Activated CD4-positive, CD25-positive, alpha-beta regulatory T cell treated with anti-CD3 and anti-CD28 coated beads, Interleukin-2, amount 50 U/mL, for 72 hours (primary cell): ENCODE data around the gene BOLA3.
A peak's percentile ranks its signal among the peaks of the same experiment; 100 is the strongest.
"Not testable (repeated sequence)": the region's sequence is repeated elsewhere in the genome, so short reads cannot be mapped to it uniquely, and the experiment has no call there.

Experiments
- DNase-seq: peaks from one replicate; pipeline ENCODE4 v3.0.0; 2021

Gene BOLA3

GRCh38 chr2:74147727-74148456 is at the start of gene BOLA3:
TSS of gene BOLA3 (minus strand) at chr2:74147912. CDS start at chr2:74147874, 38 bp downstream.
- peak; percentile 88 for DNase-seq

GRCh38 chr2:74197049-74197448 is 49.3 kb upstream of the BOLA3 start:
- DNase-seq = no peak

- no peak for DNase-seq
These were observed 47.1 kb upstream of the BOLA3 start for GRCh38 chr2:74194799-74195198.

- no peak for DNase-seq
These were observed 44.1 kb upstream of the BOLA3 start for GRCh38 chr2:74191596-74192380.

GRCh38 chr2:74188696-74189095 is 41.0 kb upstream of the BOLA3 start:
- no peak for DNase-seq

GRCh38 chr2:74188018-74188601 is 40.4 kb upstream of the BOLA3 start:
- DNase-seq = no peak

- not testable (repeated sequence) for DNase-seq
These were observed 39.0 kb upstream of the BOLA3 start for GRCh38 chr2:74186706-74187105.

- no peak for DNase-seq
These were observed 38.3 kb upstream of the BOLA3 start for GRCh38 chr2:74186038-74186437.

GRCh38 chr2:74183878-74184277 is 36.2 kb upstream of the BOLA3 start:
- DNase-seq = no peak

- no peak for DNase-seq
These were observed 34.0 kb upstream of the BOLA3 start for GRCh38 chr2:74181739-74182138.

- DNase-seq = no peak
These were observed 31.6 kb upstream of the BOLA3 start for GRCh38 chr2:74179063-74179865.

- peak; percentile 98 for DNase-seq
These were observed 30.7 kb upstream of the BOLA3 start, which contains the start of gene MOB1A for GRCh38 chr2:74178211-74179062. TSS of gene MOB1A (minus strand) at chr2:74178879. CDS start at chr2:74178674, 205 bp downstream.

GRCh38 chr2:74177696-74178095 is 30.0 kb upstream of the BOLA3 start:
- no peak for DNase-seq

- DNase-seq = no peak
These were observed 27.2 kb upstream of the BOLA3 start for GRCh38 chr2:74174909-74175308.

GRCh38 chr2:74168739-74169138 is 21.0 kb upstream of the BOLA3 start:
- no peak for DNase-seq

- no peak for DNase-seq
These were observed 17.0 kb upstream of the BOLA3 start for GRCh38 chr2:74164761-74165160.

- DNase-seq = no peak
These were observed 15.2 kb upstream of the BOLA3 start for GRCh38 chr2:74162951-74163350.

- no peak for DNase-seq
These were observed 8.1 kb upstream of the BOLA3 start for GRCh38 chr2:74155830-74156229.

GRCh38 chr2:74152954-74153353 is 5.2 kb upstream of the BOLA3 start:
- DNase-seq = no peak

- DNase-seq = no peak
These were observed 2.0 kb upstream of the BOLA3 start for GRCh38 chr2:74149570-74150319.

GRCh38 chr2:74149247-74149525 is 1.5 kb upstream of the BOLA3 start:
- no peak for DNase-seq
